Coronary artery (tissue), 2 donors: ENCODE data around the gene SERPINH1.
"Not testable (repeated sequence)": the region's sequence is repeated elsewhere in the genome, so short reads cannot be mapped to it uniquely, and the experiment has no call there.

Experiments used
- DNase-seq: peaks from one replicate; pipeline ENCODE4 v3.0.0-alpha.2; 2017; ENCODE audit warnings: low spot score
- H3K27ac ChIP-seq, 2 donors: fragments of 200-600 bp; sonication (generic); one replicate each; pipeline ENCODE4 v1.5.1; 2016 to 2019
- H3K4me3 ChIP-seq: fragments of 200-600 bp; sonication (generic); 2 replicates; pipeline ENCODE4 v1.5.1; 2016; ENCODE audit warnings: mild to moderate bottlenecking, moderate library complexity
- TF ChIP-seq, protein P1 (sequence below): fragments of 200-600 bp; sonication (generic); IDR thresholded peaks from one replicate; pipeline ENCODE4 v1.5.1; 2019; ENCODE audit warnings: antibody characterized with exemption

Gene SERPINH1

DNA sequence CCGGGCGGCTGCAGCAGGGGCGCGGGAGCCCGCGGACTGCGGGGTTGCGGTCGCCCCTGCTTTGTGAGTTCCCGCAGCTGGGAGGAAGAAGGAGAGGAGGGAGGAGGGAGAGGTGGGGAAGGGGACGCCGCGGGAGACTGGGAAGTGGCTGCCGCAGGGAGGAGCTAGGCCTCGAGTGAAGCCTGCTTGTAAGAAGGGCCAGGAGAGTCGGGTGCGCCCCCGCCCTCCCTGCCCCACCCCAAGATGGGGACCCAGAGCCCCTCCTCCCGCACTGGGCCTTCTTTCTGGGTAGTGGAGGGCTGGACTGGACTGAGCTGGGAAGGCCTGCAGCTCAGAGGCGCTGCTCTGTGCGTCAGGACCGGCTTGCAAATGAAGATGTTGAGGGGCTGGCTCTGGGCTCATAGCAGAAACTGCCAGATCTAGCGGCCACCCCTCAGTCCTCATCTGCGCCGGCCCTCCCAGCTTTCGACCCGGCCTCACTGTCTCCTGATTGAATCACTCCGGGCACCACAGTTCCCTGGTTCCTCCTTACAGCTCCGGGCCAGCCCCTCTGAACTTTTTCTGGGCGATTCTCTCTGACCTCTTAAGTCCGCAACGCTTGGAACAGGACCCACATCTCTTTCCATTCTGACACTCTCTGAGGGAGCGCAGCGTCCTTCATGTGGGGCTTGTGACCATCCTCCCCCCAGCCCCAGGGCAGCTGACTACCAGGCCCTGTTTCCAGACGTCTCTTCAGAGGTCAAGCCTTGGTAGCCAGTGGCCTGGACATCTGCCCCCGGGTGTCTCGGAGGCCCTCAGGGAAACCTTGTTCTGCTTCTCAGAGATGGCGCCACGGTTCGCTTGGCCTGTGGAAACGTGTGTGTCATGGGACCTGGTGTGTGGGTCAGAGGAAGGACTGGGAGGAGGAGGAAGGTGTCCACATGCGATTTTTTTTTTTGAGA, 21.9 kb downstream of the SERPINH1 start:
- TF ChIP-seq, protein P1, sequence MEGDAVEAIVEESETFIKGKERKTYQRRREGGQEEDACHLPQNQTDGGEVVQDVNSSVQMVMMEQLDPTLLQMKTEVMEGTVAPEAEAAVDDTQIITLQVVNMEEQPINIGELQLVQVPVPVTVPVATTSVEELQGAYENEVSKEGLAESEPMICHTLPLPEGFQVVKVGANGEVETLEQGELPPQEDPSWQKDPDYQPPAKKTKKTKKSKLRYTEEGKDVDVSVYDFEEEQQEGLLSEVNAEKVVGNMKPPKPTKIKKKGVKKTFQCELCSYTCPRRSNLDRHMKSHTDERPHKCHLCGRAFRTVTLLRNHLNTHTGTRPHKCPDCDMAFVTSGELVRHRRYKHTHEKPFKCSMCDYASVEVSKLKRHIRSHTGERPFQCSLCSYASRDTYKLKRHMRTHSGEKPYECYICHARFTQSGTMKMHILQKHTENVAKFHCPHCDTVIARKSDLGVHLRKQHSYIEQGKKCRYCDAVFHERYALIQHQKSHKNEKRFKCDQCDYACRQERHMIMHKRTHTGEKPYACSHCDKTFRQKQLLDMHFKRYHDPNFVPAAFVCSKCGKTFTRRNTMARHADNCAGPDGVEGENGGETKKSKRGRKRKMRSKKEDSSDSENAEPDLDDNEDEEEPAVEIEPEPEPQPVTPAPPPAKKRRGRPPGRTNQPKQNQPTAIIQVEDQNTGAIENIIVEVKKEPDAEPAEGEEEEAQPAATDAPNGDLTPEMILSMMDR: no peak
- DNase-seq: peak; percentile 87
- Histone ChIP-seq H3K4me3 (peak overlapping the region; percentile 87), H3K27ac (peak overlapping the region; percentile 95 to 99)

- H3K4me3 ChIP-seq, DNase-seq: not testable (repeated sequence)
- peak overlapping the region; percentile 95 to 99 for H3K27ac ChIP-seq
Measured at GRCh38 chr11:75584659-75585292, 22.7 kb downstream of the SERPINH1 start.

DNA sequence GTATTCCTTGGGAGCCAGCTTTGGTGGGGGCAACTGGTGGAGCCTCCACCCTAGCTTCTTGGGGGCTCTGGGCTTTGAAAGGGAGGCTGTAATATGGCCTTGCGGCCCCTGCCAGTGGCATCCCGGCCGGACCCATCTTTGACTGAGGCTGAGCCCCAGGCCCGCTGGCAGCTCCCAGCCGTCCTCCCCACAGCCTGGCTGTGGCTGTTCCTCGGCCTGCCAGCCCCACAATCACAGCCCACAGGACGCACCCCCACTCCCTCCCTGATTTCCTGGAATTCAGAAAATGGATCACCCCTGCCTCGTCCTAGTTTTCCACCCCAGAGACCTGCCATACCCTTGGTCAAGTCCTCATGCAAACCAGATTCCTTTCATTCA, 23.2 kb downstream of the SERPINH1 start:
- H3K27ac ChIP-seq: peak overlapping the region in 1 of 2 donors; percentile 99
- no peak for DNase-seq
- TF ChIP-seq, protein P1: no peak
- no peak overlapping the region for H3K4me3 ChIP-seq

DNA sequence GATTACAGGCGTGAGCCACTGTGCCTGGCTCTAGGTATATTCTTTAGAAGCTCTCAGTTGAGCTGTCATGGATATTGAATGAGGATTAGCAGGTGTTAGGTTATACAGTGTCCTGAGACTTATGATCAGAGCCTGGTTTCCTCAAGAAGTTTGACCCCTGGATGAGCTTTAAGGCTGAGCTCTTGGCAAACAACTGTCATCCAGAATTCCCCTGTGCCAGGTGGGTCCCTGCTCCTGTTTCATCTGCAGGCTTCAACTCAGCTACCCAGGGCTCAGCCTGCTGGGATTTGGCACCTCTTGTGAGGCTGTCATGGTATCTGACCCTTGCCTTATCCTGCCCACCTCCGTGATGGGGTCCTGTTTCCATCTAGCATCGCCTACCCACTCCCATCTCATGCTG, 24.3 kb downstream of the SERPINH1 start:
- TF ChIP-seq, protein P1: no peak

GRCh38 chr11:75588051-75588481, 26.0 kb downstream of the SERPINH1 start:
- no peak for DNase-seq
- H3K27ac ChIP-seq: no peak overlapping the region

More for the DNA sequence above, 24.3 kb downstream of the SERPINH1 start:
- DNase-seq: no peak
- H3K27ac ChIP-seq: no peak overlapping the region
- H3K4me3 ChIP-seq: no peak overlapping the region

GRCh38 chr11:75589051-75589450, 27.0 kb downstream of the SERPINH1 start:
- no peak for DNase-seq
- TF ChIP-seq, protein P1: no peak
- no peak overlapping the region for H3K4me3 ChIP-seq
- no peak overlapping the region for H3K27ac ChIP-seq

More at GRCh38 chr11:75588051-75588481, 26.0 kb downstream of the SERPINH1 start:
- no peak overlapping the region for H3K4me3 ChIP-seq
- TF ChIP-seq, protein P1: no peak

GRCh38 chr11:75589933-75590332, 27.9 kb downstream of the SERPINH1 start:
- TF ChIP-seq, protein P1: no peak
- no peak for DNase-seq
- H3K27ac ChIP-seq: no peak overlapping the region
- H3K4me3 ChIP-seq: no peak overlapping the region
